SHP77 (cell line): ENCODE results near the gene EFTUD2.

Source experiments
- DNase-seq, 2 experiments: peaks; one replicate each; lab custom pipeline; 2025; lab: John Stamatoyannopoulos, UW

Gene EFTUD2

GRCh38 chr17:44925731-44926697 is 26.8 kb upstream of the EFTUD2 start:
- DNase-seq = no peak

- DNase-seq = no peak
These were observed 24.9 kb upstream of the EFTUD2 start for GRCh38 chr17:44924107-44924544.

GRCh38 chr17:44922746-44923470 is 23.7 kb upstream of the EFTUD2 start:
- DNase-seq = no peak

GRCh38 chr17:44922136-44922535 is 22.9 kb upstream of the EFTUD2 start:
- no peak for DNase-seq

GRCh38 chr17:44921122-44921882 is 22.1 kb upstream of the EFTUD2 start:
- no peak for DNase-seq

GRCh38 chr17:44920565-44920940 is 21.3 kb upstream of the EFTUD2 start:
- DNase-seq = no peak

GRCh38 chr17:44919885-44920564 is 20.8 kb upstream of the EFTUD2 start:
- peak; percentile 71 to 83 for DNase-seq

GRCh38 chr17:44919411-44919810 is 20.2 kb upstream of the EFTUD2 start:
- DNase-seq = no peak

- DNase-seq = no peak
These were observed 18.8 kb upstream of the EFTUD2 start for GRCh38 chr17:44918006-44918405.

GRCh38 chr17:44917456-44917855 is 18.2 kb upstream of the EFTUD2 start:
- DNase-seq = no peak

GRCh38 chr17:44916781-44917241 is 17.6 kb upstream of the EFTUD2 start:
- no peak for DNase-seq

GRCh38 chr17:44915862-44916780 is 16.9 kb upstream of the EFTUD2 start:
- DNase-seq = no peak

GRCh38 chr17:44915321-44915726 is 16.1 kb upstream of the EFTUD2 start, which contains the start of gene GFAP:
GFAP (minus strand) TSS chr17:44915500; CDS start chr17:44915486, 14 bp downstream.
- no peak for DNase-seq

- no peak for DNase-seq
These were observed 15.5 kb upstream of the EFTUD2 start for GRCh38 chr17:44914698-44915271.

- no peak for DNase-seq
These were observed 14.9 kb upstream of the EFTUD2 start for GRCh38 chr17:44914148-44914547.

- no peak for DNase-seq
These were observed 14.4 kb upstream of the EFTUD2 start for GRCh38 chr17:44913676-44914075.

- no peak for DNase-seq
These were observed 13.7 kb upstream of the EFTUD2 start for GRCh38 chr17:44912763-44913544.

- DNase-seq = peak; percentile 54
These were observed 12.1 kb upstream of the EFTUD2 start for GRCh38 chr17:44911133-44912001.
